Osteocyte (in vitro differentiated cells): ENCODE results near the gene GOLGA6L10. TPM values are rescaled to one million over a fixed set of nuclear protein-coding genes. Genes with fewer than 3 reads are reported as not detected.

Experiments used
- DNase-seq: peaks from one replicate; pipeline ENCODE4 v3.0.0; 2021; ENCODE audit warnings: mixed read lengths; ENCODE audit not compliant: unreplicated experiment; ENCODE audit errors: extremely low spot score
- H3K27ac Mint-ChIP-seq: one replicate; pipeline ENCODE4 v1.8.0; 2021; ENCODE audit warnings: mild to moderate bottlenecking, mixed read lengths; ENCODE audit not compliant: unreplicated experiment
- H3K27me3 Mint-ChIP-seq: one replicate; pipeline ENCODE4 v1.8.0; 2021; ENCODE audit warnings: mixed read lengths; ENCODE audit not compliant: unreplicated experiment
- H3K36me3 Mint-ChIP-seq: one replicate; pipeline ENCODE4 v1.8.0; 2021; ENCODE audit warnings: mixed read lengths; ENCODE audit not compliant: unreplicated experiment
- H3K4me1 Mint-ChIP-seq: one replicate; pipeline ENCODE4 v1.8.0; 2021; ENCODE audit warnings: mixed read lengths; ENCODE audit not compliant: unreplicated experiment
- H3K4me3 Mint-ChIP-seq: one replicate; pipeline ENCODE4 v1.8.0; 2021; ENCODE audit warnings: mild to moderate bottlenecking, moderate library complexity, mixed read lengths; ENCODE audit not compliant: unreplicated experiment
- H3K9me3 Mint-ChIP-seq: one replicate; pipeline ENCODE4 v1.8.0; 2021; ENCODE audit warnings: mixed read lengths; ENCODE audit not compliant: unreplicated experiment
- total RNA-seq: library from RNA; stranded (reverse); gene quantifications from 2 replicates; pipeline ENCODE4 v1.2.1, GENCODE V29; 2021
- TF ChIP-seq, protein P1 (sequence below): fragments of 200-600 bp; sonication (generic); IDR thresholded peaks from 2 replicates; pipeline ENCODE4 v1.5.0; 2021; ENCODE audit warnings: antibody characterized with exemption, mild to moderate bottlenecking, moderate library complexity

GOLGA6L10 gene
- total RNA-seq, 1 donor from 2014 or later = 1.6 TPM

DNA sequence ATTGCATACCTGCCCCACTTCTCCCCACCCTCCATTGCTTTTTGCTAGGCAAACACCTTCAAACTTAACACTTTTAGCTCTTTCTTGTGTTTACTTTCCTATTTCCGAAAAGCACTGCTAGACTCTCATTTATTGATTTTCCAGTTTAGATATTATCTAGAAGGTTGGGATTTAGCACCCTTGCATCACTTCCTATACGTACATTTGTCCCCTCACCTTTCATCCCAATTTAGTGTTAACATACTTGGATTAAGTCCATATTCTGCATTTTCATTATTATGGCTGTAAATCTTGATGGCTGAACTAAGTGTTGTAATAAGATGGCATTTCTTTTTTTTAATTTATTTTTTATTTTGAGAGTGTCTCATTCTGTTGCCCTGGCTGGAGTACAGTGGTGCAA is 39.5 kb downstream of the GOLGA6L10 start:
- TF ChIP-seq, protein P1, sequence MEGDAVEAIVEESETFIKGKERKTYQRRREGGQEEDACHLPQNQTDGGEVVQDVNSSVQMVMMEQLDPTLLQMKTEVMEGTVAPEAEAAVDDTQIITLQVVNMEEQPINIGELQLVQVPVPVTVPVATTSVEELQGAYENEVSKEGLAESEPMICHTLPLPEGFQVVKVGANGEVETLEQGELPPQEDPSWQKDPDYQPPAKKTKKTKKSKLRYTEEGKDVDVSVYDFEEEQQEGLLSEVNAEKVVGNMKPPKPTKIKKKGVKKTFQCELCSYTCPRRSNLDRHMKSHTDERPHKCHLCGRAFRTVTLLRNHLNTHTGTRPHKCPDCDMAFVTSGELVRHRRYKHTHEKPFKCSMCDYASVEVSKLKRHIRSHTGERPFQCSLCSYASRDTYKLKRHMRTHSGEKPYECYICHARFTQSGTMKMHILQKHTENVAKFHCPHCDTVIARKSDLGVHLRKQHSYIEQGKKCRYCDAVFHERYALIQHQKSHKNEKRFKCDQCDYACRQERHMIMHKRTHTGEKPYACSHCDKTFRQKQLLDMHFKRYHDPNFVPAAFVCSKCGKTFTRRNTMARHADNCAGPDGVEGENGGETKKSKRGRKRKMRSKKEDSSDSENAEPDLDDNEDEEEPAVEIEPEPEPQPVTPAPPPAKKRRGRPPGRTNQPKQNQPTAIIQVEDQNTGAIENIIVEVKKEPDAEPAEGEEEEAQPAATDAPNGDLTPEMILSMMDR = no peak
- Mint-ChIP-seq H3K36me3 (peaks cover 3% of the 10 kb centered on the region), H3K4me1 (no peaks in the 10 kb centered on the region), H3K27me3 (peaks cover 14% of the 10 kb centered on the region), H3K4me3 (no peak overlapping the region), H3K27ac (no peak overlapping the region), H3K9me3 (peaks cover 9% of the 10 kb centered on the region)
- DNase-seq = no peak

DNA sequence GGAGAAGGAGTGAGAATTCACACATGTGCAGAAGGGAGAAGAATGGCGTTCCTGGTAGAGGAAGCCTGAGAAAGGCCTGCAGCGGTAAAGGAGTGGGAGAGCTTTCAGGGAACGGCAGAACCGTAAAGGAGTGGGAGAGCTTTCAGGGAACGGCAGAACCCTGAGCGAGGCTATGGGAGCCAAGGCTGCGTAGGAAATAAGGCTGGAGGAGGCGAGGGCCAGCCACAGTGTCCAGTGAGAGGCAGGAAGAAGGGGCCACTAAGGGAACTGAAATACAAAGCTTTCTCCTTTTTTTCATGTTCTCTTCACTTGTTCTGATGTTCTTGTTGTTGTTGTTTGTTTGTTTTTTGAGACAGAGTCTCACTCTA is 41.6 kb downstream of the GOLGA6L10 start:
- Mint-ChIP-seq H3K9me3 (peaks cover 9% of the 10 kb centered on the region), H3K27ac (no peak overlapping the region), H3K36me3 (peaks cover 3% of the 10 kb centered on the region), H3K4me1 (no peaks in the 10 kb centered on the region), H3K27me3 (peaks cover 14% of the 10 kb centered on the region), H3K4me3 (no peak overlapping the region)
- TF ChIP-seq, protein P1 = no peak
- peak; percentile 51 for DNase-seq

DNA sequence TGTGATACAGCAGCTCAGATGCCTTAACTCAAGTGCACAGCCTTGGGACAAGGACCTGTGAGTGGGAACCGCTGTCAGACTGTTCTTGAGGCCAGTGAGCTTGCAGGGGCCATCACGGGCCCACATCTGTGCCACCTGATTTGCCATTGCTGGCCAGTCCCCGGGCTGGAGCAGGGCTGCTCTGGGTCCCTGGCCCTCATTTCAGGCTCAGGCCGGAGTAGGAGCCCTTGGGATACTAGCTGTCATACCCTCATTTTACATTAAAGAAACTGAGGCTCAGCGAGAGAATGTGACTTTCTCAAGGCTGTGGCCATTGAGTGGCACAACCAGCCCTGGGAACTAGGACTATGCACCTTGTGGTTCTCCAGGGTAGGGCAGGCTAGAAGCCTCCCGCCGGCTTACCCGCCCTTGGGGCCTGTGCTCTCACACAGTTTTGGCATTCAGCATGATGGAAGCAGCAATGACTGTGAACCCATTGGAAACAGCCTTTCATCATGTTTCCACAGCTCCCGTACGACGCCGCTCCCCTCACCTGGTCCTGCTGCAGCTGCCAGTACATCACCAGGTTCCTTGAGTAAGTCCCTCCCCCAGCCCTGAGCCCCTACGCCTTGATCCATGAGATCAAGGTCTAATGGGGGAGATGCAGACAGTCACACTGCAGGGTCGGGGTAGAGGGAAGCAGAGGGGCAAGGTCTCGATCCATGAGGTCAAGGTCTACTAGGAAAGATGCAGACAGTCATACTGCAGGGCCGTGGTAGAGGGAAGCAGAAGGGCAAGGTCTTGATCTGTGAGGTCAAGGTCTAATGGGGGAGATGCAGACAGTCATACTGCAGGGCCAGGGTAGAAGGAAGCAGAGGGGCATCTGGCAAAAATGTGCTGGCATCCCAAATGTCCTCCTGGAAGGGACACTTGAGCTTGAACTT is 42.2 kb downstream of the GOLGA6L10 start:
- no peaks in the 10 kb centered on the region for H3K4me1 Mint-ChIP-seq
- peaks cover 9% of the 10 kb centered on the region for H3K9me3 Mint-ChIP-seq
- H3K27me3 Mint-ChIP-seq = peaks cover 14% of the 10 kb centered on the region
- DNase-seq = peak; percentile 76
- no peak overlapping the region for H3K27ac Mint-ChIP-seq
- TF ChIP-seq, protein P1 = no peak
- H3K4me3 Mint-ChIP-seq = no peak overlapping the region
- peaks cover 3% of the 10 kb centered on the region for H3K36me3 Mint-ChIP-seq

DNA sequence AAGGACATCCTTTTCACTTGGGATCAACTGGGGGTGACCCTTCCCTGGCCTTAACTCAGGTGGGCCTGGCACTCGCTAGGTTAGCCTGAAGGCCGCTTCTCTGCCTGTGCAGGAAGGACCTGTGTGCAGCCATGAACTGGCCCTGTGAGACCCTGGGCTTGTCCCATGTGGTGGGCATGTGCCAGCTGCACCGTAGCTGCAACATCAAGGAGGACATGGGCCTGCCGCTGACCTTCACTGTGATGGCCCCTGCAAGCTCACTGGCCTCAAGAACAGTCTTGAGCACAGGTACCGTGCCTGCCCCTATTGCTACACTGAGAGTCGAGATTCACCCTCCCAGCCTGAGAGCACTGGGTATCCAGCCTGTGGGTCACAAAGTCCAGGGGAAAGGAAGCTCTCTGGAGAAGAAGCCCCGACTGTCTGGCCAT is 43.6 kb downstream of the GOLGA6L10 start:
- H3K27ac Mint-ChIP-seq = no peak overlapping the region
- H3K27me3 Mint-ChIP-seq = peaks cover 6% of the 10 kb centered on the region
- H3K4me1 Mint-ChIP-seq = peaks cover 5% of the 10 kb centered on the region
- peak; percentile 80 for DNase-seq
- TF ChIP-seq, protein P1 = no peak
- H3K36me3 Mint-ChIP-seq = peaks cover 3% of the 10 kb centered on the region
- H3K4me3 Mint-ChIP-seq = no peak overlapping the region
- peaks cover 5% of the 10 kb centered on the region for H3K9me3 Mint-ChIP-seq

- Mint-ChIP-seq H3K4me3 (no peak overlapping the region), H3K4me1 (peaks cover 11% of the 10 kb centered on the region), H3K9me3 (no peaks in the 10 kb centered on the region), H3K27ac (no peak overlapping the region), H3K27me3 (no peaks in the 10 kb centered on the region), H3K36me3 (no peaks in the 10 kb centered on the region)
- DNase-seq = no peak
- TF ChIP-seq, protein P1 = no peak
These were observed 44.5 kb downstream of the GOLGA6L10 start for GRCh38 chr15:82304778-82305090.
